Body of pancreas (tissue), 4 donors: ENCODE data around the gene NDUFA7.

Experiments used
- POLR2A ChIP-seq, 3 donors: fragments of 450-650 bp; IDR thresholded peaks; one replicate each; pipeline ENCODE4 v1.6.1; 2016; ENCODE audit warnings: antibody characterized with exemption in 3 of 3, mild to moderate bottlenecking in 2 of 3
- TF ChIP-seq, protein P1 (sequence below), 7 experiments: fragments of 450-650 bp in 4 of 7; fragments of 200-600 bp in 3 of 7; sonication (generic) in 3 of 7; IDR thresholded peaks; one replicate each; pipeline ENCODE4 v1.5.1; 2016 to 2019; ENCODE audit warnings: antibody characterized with exemption in 7 of 7

- TF ChIP-seq, protein P1, sequence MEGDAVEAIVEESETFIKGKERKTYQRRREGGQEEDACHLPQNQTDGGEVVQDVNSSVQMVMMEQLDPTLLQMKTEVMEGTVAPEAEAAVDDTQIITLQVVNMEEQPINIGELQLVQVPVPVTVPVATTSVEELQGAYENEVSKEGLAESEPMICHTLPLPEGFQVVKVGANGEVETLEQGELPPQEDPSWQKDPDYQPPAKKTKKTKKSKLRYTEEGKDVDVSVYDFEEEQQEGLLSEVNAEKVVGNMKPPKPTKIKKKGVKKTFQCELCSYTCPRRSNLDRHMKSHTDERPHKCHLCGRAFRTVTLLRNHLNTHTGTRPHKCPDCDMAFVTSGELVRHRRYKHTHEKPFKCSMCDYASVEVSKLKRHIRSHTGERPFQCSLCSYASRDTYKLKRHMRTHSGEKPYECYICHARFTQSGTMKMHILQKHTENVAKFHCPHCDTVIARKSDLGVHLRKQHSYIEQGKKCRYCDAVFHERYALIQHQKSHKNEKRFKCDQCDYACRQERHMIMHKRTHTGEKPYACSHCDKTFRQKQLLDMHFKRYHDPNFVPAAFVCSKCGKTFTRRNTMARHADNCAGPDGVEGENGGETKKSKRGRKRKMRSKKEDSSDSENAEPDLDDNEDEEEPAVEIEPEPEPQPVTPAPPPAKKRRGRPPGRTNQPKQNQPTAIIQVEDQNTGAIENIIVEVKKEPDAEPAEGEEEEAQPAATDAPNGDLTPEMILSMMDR (IDR thresholded peaks at IDR 0.05): no peak
- no peak for TF ChIP-seq POLR2A (IDR thresholded peaks at IDR 0.05)
These were observed 14.3 kb upstream of the NDUFA7 start for GRCh38 chr19:8335343-8336071.
